Type B pancreatic cell (in vitro differentiated cells): ENCODE measurements around the gene PLEKHF1. TPM values are rescaled to one million over a fixed set of nuclear protein-coding genes. Genes with fewer than 3 reads are reported as not detected.

ENCODE experiments used
- DNase-seq: peaks from one replicate; pipeline ENCODE4 v3.0.0; 2021; ENCODE audit warnings: mixed read lengths; ENCODE audit not compliant: unreplicated experiment; ENCODE audit errors: extremely low spot score
- H3K27ac Mint-ChIP-seq: 2 replicates; pipeline ENCODE4 v1.8.0; 2021; ENCODE audit warnings: mild to moderate bottlenecking, mixed read lengths
- H3K27me3 Mint-ChIP-seq: 2 replicates; pipeline ENCODE4 v1.8.0; 2021; ENCODE audit warnings: mixed read lengths
- H3K36me3 Mint-ChIP-seq: 2 replicates; pipeline ENCODE4 v1.8.0; 2021; ENCODE audit warnings: mixed read lengths
- H3K4me1 Mint-ChIP-seq: one replicate; pipeline ENCODE4 v1.8.0; 2021; ENCODE audit warnings: mixed read lengths; ENCODE audit not compliant: unreplicated experiment
- H3K4me3 Mint-ChIP-seq: 2 replicates; pipeline ENCODE4 v1.8.0; 2021; ENCODE audit warnings: mild to moderate bottlenecking, mixed read lengths
- H3K9me3 Mint-ChIP-seq: 2 replicates; pipeline ENCODE4 v1.8.0; 2021; ENCODE audit warnings: mixed read lengths
- total RNA-seq: library from RNA; stranded (reverse); gene quantifications from 2 replicates; pipeline ENCODE4 v1.2.1, GENCODE V29; 2021; ENCODE audit warnings: low replicate concordance
- TF ChIP-seq, protein P1 (sequence below): fragments of 200-600 bp; sonication (generic); conservative IDR thresholded peaks from 2 replicates; pipeline ENCODE4 v1.5.0; 2021; ENCODE audit warnings: antibody characterized with exemption, mild to moderate bottlenecking

PLEKHF1 gene
- total RNA-seq, 1 donor from 2014 or later = 6.3 TPM

DNA sequence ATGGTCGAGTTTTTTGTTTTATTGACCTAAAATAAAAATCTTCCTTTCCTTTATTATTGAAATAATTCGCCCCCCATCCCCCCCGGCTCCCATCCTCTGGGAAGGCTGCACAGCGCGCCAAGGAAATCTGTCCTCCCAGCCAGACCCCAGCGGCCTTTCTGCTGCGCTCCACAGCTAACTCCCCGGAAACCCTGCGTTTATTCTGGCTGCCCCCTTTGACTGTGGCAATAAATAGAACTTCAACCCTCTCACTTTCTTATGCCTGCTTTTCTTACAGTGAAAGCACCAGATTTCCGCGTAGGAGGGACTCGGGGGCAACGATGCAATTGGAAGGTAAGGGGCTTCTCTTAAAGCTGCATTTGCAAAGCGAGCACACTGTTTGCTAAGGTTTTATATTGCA, 59.5 kb downstream of the PLEKHF1 start:
- no peak for DNase-seq
- peaks cover 48% of the 10 kb centered on the region for H3K27me3 Mint-ChIP-seq
- H3K9me3 Mint-ChIP-seq = no peaks in the 10 kb centered on the region
- H3K36me3 Mint-ChIP-seq = no peaks in the 10 kb centered on the region
- TF ChIP-seq, protein P1, sequence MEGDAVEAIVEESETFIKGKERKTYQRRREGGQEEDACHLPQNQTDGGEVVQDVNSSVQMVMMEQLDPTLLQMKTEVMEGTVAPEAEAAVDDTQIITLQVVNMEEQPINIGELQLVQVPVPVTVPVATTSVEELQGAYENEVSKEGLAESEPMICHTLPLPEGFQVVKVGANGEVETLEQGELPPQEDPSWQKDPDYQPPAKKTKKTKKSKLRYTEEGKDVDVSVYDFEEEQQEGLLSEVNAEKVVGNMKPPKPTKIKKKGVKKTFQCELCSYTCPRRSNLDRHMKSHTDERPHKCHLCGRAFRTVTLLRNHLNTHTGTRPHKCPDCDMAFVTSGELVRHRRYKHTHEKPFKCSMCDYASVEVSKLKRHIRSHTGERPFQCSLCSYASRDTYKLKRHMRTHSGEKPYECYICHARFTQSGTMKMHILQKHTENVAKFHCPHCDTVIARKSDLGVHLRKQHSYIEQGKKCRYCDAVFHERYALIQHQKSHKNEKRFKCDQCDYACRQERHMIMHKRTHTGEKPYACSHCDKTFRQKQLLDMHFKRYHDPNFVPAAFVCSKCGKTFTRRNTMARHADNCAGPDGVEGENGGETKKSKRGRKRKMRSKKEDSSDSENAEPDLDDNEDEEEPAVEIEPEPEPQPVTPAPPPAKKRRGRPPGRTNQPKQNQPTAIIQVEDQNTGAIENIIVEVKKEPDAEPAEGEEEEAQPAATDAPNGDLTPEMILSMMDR = peak; percentile 8
- H3K4me3 Mint-ChIP-seq = peak overlapping the region; percentile 79
- peaks cover 8% of the 10 kb centered on the region for H3K4me1 Mint-ChIP-seq
- H3K27ac Mint-ChIP-seq = no peak overlapping the region

Other genes starting within 250 kb of the PLEKHF1 start
- 0.68 TPM in 1 of 2 replicates, not detected in the other for gene VSTM2B, start 139.5 kb upstream of the PLEKHF1 start, total RNA-seq
- gene POP4, start 59.2 kb upstream of the PLEKHF1 start, total RNA-seq = 48.4 and 51.3 TPM in 2 replicates
- gene C19orf12, start 49.8 kb downstream of the PLEKHF1 start, total RNA-seq = 18.0 and 23.9 TPM in 2 replicates
- 12.0 and 13.5 TPM in 2 replicates for gene CCNE1, start 146.5 kb downstream of the PLEKHF1 start, total RNA-seq